Lower lobe of right lung (tissue), 2 donors: ENCODE results near the gene LATS2. TPM values are rescaled to one million over a fixed set of nuclear protein-coding genes. Genes with fewer than 3 reads are reported as not detected.
"Not testable (repeated sequence)": the region's sequence is repeated elsewhere in the genome, so short reads cannot be mapped to it uniquely, and the experiment has no call there.

Experiments
- ATAC-seq, 2 donors: fragments of 200-7000 bp; cut with Tn5 transposase; one replicate each; pipeline ENCODE4 v1.9.1; 2020 to 2022; ENCODE audit warnings: mild to moderate bottlenecking in 2 of 2, moderate library complexity in 2 of 2
- DNase-seq: peaks from one replicate; pipeline ENCODE4 v3.0.0-alpha.2; 2020
- H3K27ac ChIP-seq: fragments of 200-600 bp; one replicate; pipeline ENCODE4 v1.8.0; 2022
- H3K27me3 ChIP-seq: fragments of 200-600 bp; one replicate; pipeline ENCODE4 v1.8.0; 2022; ENCODE audit warnings: low read depth
- H3K36me3 ChIP-seq: fragments of 200-600 bp; one replicate; pipeline ENCODE4 v1.8.0; 2022; ENCODE audit warnings: mild to moderate bottlenecking
- H3K4me1 ChIP-seq: fragments of 200-600 bp; one replicate; pipeline ENCODE4 v1.8.0; 2022
- H3K4me3 ChIP-seq: fragments of 200-600 bp; one replicate; pipeline ENCODE4 v1.8.0; 2022; ENCODE audit warnings: mild to moderate bottlenecking
- H3K9me3 ChIP-seq: fragments of 200-600 bp; one replicate; pipeline ENCODE4 v1.8.0; 2022
- intact Hi-C: fragments of 100-400 bp; cut with DNase I; formaldehyde crosslinking; loops from one replicate; pipeline ENCODE4 v1.11.0; 2022
- total RNA-seq: library from RNA; stranded (reverse); fragmentation: NEBNext Ultra II Directional; extraction: Animal tissue kit (Norgen Biotek cat#: 25700); gene quantifications from one replicate; pipeline ENCODE4 v1.2.1, GENCODE V29; 2021
- TF ChIP-seq, protein P1 (sequence below): fragments of 200-600 bp; IDR thresholded peaks from one replicate; pipeline ENCODE4 v1.8.0; 2022; ENCODE audit warnings: antibody characterized with exemption, mild to moderate bottlenecking
- donor health status: DM: no; HTN: yes; CAD: no; lungs with severe emphysema.

Gene LATS2
- total RNA-seq, 1 donor from 2014 or later: 26.1 TPM

DNA sequence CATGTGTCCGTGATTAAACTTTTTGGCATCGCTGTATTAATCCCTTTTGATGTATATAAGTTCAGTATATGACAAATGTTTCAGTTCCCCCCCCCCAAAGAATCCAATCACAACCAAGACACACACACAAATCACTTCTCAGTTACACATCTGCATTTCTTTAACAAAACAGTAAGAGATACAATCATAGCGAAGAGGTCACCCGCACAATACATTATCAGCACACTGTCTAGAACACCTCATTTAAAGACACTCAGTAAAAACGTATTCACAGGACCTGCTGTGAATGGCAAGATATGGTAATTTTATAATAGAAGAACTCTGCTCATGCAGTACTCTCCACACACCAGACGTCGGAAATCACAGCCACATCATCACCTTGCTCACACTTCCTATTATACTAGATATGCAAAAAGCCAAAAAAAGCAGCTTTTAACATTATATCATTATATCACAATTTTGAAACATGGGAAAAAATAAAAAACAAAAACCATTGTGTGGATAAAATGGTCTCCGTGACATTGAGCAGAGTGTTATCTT, 87.4 kb downstream of the LATS2 start:
- Histone ChIP-seq H3K27ac (no peak overlapping the region), H3K4me3 (no peak overlapping the region), H3K9me3 (no peaks in the 10 kb centered on the region), H3K27me3 (no peaks in the 10 kb centered on the region), H3K4me1 (no peaks in the 10 kb centered on the region), H3K36me3 (peaks cover 67% of the 10 kb centered on the region)
- TF ChIP-seq, protein P1, sequence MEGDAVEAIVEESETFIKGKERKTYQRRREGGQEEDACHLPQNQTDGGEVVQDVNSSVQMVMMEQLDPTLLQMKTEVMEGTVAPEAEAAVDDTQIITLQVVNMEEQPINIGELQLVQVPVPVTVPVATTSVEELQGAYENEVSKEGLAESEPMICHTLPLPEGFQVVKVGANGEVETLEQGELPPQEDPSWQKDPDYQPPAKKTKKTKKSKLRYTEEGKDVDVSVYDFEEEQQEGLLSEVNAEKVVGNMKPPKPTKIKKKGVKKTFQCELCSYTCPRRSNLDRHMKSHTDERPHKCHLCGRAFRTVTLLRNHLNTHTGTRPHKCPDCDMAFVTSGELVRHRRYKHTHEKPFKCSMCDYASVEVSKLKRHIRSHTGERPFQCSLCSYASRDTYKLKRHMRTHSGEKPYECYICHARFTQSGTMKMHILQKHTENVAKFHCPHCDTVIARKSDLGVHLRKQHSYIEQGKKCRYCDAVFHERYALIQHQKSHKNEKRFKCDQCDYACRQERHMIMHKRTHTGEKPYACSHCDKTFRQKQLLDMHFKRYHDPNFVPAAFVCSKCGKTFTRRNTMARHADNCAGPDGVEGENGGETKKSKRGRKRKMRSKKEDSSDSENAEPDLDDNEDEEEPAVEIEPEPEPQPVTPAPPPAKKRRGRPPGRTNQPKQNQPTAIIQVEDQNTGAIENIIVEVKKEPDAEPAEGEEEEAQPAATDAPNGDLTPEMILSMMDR: no peak
- DNase-seq (no peak), ATAC-seq (no peak)
- intact Hi-C loops: no loop called here

DNA sequence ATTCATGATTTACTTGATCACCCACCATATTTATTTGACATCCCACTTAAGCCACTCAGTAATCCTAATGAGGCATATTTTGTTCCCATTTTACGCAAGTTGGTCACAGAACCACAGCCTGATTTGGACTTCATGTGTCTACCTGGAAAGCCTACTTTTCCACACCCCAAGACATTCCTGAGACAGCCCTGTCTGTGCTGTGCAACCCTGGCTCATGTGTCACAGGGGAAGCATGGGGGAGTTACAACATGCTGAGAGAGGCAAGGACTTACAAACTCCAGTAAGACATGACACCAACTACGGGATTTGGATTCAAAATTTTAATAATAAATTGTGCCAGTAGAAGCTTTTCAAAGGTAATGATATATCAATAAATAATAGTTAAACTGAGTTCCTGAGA, 88.7 kb downstream of the LATS2 start:
- intact Hi-C loops: no loop called here
- no peaks in the 10 kb centered on the region for H3K27me3 ChIP-seq
- ATAC-seq (no peak), DNase-seq (no peak)
- H3K27ac ChIP-seq: no peak overlapping the region
- TF ChIP-seq, protein P1: no peak
- no peak overlapping the region for H3K4me3 ChIP-seq
- peaks cover 55% of the 10 kb centered on the region for H3K36me3 ChIP-seq
- no peaks in the 10 kb centered on the region for H3K9me3 ChIP-seq
- no peaks in the 10 kb centered on the region for H3K4me1 ChIP-seq

DNA sequence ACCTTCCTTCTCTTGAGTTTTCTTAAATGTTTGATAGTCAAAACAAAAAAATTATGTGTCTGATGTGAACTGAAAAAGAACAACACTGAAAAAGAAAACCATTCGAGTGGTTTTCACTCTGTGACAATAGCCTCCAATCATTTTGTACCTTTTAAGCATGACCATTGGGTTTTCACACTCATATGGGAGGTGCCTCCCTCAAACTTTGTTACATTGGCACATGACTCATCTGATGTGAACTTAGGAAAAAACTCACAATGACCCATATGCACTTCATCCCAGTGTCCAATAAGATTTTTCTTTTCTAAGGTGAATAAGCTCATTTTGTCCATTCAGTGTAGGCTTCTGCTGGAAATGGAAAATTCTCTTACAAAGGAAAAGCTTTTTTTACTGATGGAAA, 92.2 kb downstream of the LATS2 start:
- intact Hi-C loops: no loop called here

DNA sequence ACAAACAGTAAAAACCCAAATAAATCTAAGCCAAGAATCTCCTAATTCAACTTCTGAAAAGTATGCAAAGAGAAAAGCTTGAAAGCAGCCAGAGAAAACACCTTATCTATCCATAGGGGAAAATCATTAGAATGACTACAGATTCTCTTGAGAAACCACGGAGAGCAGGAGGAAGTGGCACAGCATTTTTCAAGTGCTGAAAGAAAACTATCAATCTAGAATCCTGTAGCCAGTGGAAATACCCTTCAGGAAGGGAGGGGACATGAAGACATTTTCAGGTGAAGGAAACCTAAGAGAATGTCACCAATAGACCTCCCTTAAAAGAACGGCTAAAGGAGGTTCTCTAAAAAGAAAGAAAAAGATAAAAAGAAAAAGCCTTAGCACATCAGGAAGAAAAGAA, 92.6 kb downstream of the LATS2 start:
- H3K4me1 ChIP-seq: no peaks in the 10 kb centered on the region
- no peaks in the 10 kb centered on the region for H3K27me3 ChIP-seq
- no peaks in the 10 kb centered on the region for H3K9me3 ChIP-seq
- no peak overlapping the region for H3K27ac ChIP-seq
- H3K36me3 ChIP-seq: peaks cover 19% of the 10 kb centered on the region
- DNase-seq (no peak), ATAC-seq (no peak)
- intact Hi-C loops: no loop called here
- TF ChIP-seq, protein P1: no peak
- H3K4me3 ChIP-seq: no peak overlapping the region

More for the DNA sequence above, 92.2 kb downstream of the LATS2 start:
- Histone ChIP-seq H3K36me3 (peaks cover 24% of the 10 kb centered on the region), H3K4me1 (no peaks in the 10 kb centered on the region), H3K4me3 (no peak overlapping the region), H3K27me3 (no peaks in the 10 kb centered on the region), H3K27ac (no peak overlapping the region), H3K9me3 (no peaks in the 10 kb centered on the region)
- ATAC-seq (no peak), DNase-seq (no peak)
- TF ChIP-seq, protein P1: no peak

DNA sequence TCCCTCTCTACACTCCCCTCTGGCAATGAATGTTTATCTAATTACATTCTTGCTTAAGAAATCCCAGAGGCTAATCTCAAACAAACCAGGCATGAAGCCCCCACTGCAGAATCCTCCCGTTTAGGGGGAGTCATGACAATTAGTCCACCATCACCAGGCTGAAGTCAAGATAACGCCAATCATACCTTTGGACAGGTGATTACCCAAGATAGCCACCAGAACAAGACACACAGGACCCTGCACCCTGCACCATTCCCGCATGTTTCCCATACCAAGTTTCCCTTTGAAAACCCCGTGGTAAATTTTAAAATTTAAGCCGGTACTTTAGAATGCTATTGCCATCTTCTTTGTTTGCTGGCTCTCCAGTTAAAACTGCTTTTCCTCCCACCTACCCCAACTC, 94.0 kb downstream of the LATS2 start:
- no peaks in the 10 kb centered on the region for H3K4me1 ChIP-seq
- H3K9me3 ChIP-seq: no peaks in the 10 kb centered on the region
- peaks cover 7% of the 10 kb centered on the region for H3K36me3 ChIP-seq
- H3K27me3 ChIP-seq: no peaks in the 10 kb centered on the region
- ATAC-seq (no peak), DNase-seq (no peak)
- TF ChIP-seq, protein P1: no peak
- H3K4me3 ChIP-seq: no peak overlapping the region
- no peak overlapping the region for H3K27ac ChIP-seq
- intact Hi-C loops: no loop called here

DNA sequence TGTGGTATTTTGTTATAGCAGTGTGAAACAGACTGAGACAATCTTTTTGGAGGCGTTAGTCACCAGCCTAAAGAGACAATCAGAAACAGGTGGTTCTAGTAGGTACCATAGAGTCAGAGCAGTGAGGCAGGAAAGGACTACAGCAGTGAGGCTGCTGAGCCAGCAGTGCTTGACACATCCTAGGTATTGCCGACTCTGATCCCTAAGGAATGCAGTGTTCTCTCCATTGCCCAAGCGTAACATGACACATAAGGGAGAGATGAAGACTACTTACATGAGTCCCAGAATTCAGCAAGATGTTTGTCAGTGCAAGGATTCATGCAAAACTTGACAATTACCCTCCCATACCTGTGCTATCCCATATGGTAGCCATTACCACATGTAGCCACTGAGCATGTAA, 96.5 kb downstream of the LATS2 start:
- no peak for DNase-seq

DNA sequence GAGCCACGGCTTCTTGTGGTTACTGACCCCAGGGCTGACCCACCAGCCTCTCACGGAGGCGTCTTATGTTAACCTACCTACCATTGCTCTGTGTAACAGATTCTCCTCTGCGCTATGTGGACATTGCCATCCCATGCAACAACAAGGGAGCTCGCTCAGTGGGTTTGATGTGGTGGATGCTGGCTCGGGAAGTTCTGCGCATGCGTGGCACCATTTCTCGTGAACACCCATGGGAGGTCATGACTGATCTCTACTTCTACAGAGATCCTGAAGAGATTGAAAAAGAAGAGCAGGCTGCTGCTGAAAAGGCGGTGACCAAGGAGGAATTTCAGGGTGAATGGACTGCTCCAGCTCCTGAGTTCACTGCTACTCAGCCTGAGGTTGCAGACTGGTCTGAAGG, 99.7 kb downstream of the LATS2 start:
- ATAC-seq, DNase-seq: not testable (repeated sequence)

More for the DNA sequence above, 96.5 kb downstream of the LATS2 start:
- no peaks in the 10 kb centered on the region for H3K36me3 ChIP-seq
- no peaks in the 10 kb centered on the region for H3K27me3 ChIP-seq
- intact Hi-C loops: no loop called here
- no peaks in the 10 kb centered on the region for H3K9me3 ChIP-seq
- H3K27ac ChIP-seq: no peak overlapping the region
- TF ChIP-seq, protein P1: no peak
- H3K4me3 ChIP-seq: no peak overlapping the region
- H3K4me1 ChIP-seq: peaks cover 3% of the 10 kb centered on the region
- ATAC-seq: no peak

More for the DNA sequence above, 99.7 kb downstream of the LATS2 start:
- H3K4me1 ChIP-seq, H3K9me3 ChIP-seq, intact Hi-C loops, H3K27ac ChIP-seq, H3K27me3 ChIP-seq, H3K4me3 ChIP-seq, H3K36me3 ChIP-seq: not testable (repeated sequence)
